GM21529 (cell line): ENCODE data around the gene SMR3A.

Experiments used
- ATAC-seq: cut with Tn5 transposase; IDR thresholded peaks from one replicate; pipeline ENCODE4 v1.9.1; 2021; ENCODE audit not compliant: unreplicated experiment

SMR3A gene

DNA sequence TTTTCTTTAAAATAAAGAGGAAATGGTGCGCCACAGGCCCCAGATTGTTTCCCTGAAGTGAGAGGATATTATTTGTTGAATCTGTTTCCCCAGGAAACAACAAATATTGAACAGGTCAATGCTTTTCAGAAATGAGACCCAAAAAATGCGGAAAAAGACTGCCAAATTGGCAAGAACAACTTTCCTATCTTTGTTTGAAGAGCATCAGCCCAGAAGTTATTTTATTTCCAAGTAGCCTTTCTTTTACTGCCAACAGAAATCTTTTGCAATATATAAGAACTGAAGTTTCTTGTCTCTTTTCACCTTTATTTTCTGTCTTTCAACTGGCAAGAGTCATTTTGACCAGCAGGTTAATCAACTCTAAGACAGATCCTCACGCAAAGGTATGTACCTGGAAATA, at the start of gene SMR3A:
Gene SMR3A (plus strand): TSS at position 301 of the 400 bp plus-strand sequence. CDS start 1,356 bp downstream, outside the sequence.
- no peak for ATAC-seq

DNA sequence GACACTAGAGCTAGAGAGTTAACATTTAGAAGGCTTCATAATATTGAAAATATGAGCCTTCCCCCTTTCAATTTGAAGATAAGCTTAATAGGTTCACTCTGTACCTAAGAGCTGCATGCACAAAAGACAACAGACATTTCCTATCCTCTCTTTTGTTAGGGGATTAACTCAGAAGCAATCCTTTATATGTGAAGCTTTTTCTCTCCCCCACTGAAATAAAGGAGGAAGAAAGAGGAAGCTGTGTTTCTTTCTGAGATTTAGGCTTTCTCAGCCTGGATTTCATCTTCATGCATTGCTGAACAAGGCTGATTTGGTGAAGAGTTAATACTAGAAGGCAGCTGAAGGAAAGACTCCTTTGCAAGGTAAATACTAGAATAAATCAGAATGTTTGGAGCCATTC, 46.8 kb upstream of the SMR3A start:
- no peak for ATAC-seq

DNA sequence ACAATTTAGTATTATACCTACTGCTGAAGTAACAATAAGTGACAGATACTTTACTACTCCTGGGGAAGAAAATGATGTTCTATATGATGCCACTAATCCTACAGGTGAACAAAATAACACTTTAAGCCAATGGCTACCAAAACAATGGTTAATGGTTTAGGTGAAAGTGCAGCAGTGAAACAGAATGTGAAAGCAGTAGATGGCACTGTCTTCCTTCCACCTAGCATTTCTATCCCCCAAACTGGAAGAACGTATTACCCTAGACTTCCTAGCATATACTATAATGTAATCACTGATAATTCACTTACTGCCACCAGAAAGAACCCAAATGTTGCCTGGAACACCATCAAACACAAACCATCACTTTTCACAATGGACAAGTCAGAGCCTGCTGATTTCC, 44.6 kb upstream of the SMR3A start:
- peak; percentile 64 for ATAC-seq

DNA sequence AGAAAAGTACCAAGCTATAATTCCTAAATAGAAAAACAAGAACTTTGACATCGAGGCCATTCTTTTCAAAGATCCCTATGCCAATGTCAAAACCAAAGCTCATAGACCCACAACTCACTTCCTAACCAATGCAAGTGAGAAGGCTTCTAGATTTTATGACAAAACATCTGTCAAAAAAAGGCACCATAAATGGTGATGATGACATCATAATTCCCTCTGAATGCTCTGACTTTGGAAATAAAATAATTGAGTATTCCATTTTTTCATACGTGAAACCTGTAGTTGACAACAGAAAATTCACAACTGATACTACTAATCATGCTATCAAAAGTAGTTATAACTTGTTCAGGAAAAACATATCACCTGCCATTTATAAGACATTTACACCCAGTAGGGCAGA, 34.5 kb upstream of the SMR3A start:
- ATAC-seq, result no peak

DNA sequence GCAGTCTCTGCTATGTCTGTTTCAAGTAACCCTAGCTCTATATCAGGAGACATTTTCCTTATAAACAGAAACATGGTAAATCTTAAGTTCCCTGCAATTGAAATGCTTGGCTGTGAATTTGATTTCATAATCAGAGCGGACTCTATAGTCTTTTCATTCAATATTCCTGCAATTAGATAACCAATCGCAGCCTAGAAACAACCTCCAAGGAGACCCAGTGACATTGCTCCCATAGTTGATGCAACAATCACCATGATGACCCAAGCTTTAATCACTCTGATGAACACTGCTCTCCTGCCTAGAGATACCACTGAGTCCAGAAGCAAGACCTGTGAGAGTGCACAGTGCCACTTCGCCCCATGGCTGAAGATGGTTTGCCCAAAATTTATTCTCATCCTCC, 25.9 kb upstream of the SMR3A start, which contains the start of gene CABS1:
Gene CABS1 (plus strand): TSS at position 301 of the 400 bp plus-strand sequence. CDS start 59 bp downstream, at position 360.
- ATAC-seq, result no peak

DNA sequence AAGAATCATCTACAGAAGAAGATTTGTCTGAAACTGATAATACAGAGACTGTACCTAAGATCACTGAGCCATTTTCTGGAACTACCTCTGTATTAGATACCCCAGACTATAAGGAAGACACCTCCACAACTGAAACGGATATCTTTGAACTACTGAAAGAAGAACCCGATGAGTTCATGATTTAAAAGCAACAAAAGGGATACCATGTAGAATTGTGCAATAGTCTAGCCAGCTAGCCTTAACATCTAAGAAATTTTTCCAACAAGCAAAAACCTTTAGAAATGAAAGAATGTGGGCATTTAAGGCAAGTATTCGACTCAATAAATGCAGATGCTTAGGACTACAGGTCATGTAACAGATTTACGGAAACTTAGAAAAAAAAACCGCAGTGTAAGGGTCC, 24.5 kb upstream of the SMR3A start:
- ATAC-seq, result no peak

DNA sequence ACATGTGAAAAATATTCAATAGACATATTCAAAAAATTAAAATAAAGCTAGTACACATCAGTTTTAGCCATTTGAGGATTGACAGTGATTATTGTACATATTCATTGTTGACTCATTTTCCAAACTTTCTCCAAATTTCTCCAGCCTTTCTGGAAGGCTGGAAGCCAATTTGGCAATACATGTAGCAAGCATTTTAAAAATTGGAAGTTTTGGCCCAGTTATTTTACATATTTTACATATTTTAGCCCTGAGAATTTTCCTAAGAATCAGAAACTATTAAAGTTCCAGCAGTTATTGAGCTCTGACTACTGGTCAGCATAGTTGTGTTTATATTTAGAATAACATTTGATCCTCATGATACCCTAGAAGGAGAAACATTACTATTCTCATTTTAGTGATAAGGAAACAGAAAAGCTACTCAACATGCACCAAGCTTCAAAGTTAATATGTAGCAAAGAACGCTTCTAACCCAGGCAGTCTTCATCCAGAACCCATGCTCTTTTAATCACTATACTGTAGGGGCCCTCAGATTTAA, 22.6 kb upstream of the SMR3A start:
- ATAC-seq, result no peak

DNA sequence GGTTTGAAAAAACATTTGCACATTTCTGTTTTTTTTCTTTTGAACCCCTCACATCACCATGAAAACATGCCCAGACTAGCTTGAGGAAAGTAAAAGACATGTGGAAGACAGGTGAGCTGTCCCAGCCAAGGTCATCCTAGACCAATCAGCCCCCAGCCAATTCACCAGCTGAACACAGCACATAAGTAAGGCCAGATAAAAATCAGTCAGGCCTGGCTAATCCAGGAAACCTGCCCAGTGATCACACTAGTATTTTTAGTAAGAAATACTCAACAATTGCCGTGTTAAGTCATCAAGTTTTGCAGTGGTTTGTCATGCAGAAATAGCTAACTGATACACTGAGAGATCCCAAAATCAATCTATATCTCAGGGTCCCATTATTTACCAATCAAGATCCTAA, 4.4 kb upstream of the SMR3A start:
- ATAC-seq, result no peak

DNA sequence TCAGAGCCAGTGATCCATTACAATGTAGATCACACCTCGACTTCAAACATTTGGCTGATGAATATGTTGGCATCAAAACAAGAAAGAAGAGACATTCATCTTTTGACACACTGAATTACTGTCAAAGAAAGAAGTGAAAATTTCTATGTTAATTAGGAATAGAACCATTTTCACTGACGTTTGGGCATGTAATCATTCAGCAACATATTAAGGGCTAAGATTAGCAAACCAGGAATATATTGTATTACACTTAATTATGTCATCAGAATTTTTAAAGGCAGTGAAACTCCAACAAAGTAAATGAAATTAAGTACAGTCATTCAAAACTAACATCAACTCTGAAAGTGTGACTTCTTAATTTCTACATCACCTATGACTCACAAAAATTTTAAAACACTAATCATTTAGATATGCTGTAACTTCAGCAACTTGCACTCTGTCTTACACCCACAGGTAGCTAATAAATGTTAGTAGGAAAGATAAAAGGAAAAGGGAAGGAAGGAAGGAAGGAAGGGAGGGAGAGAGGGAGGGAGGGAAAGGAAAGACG, 1.4 kb upstream of the SMR3A start:
- no peak for ATAC-seq

DNA sequence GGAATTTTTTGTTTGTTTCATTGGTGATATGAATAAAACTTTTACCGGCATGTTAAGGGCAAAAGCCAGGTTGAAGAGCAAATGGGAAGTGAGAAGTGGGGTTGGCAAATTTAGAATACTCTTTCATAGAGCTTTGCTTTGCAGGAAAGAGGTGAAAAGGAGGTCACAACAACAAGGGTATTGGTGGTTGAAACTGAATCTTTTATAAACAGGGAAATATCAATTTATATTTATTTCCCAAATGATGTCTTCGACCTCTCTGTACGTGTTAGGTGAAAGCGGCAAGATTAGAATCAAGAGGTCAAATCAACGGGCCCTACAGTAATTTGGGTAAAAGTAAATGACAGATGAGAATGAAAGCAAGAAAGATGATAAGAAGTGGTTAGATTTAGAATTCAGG, 3.4 kb downstream of the SMR3A start:
- no peak for ATAC-seq

DNA sequence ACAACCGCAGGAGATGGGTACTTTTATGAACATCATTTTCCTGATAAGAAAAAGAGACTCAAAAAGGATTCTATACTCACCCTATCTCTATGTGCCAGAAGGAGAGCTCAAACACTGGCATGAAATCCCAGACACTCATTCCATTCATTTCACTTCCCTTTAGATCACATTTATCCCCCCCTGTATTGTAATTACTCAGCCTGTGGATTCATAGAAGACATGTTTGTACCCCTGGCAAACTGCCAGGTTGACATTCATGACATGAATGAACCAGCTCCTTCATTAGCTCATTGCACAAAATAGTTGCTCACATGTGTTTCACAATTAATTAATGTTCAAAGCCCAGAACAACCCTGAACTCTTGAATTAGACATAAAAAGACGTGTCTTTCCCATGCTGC, 4.9 kb downstream of the SMR3A start:
- no peak for ATAC-seq

DNA sequence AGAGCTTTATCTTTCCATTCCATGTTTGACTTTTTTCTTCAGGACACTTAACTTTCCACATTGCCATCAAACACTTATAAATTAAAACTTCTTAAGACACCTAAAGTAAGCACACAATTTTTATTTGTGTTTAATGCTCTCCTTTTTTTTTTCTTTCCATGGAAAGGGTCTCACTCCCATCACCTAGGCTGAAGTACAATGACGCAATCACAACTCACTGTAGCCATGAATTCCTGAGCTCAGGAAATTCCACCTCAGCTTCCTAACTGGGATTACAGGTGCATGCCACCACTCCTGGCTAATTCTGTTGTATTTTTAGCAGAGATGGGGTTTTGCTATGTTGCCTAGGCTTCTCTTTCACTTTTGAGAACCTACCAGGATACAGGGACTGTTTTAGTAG, 7.3 kb downstream of the SMR3A start:
- ATAC-seq, result no peak

DNA sequence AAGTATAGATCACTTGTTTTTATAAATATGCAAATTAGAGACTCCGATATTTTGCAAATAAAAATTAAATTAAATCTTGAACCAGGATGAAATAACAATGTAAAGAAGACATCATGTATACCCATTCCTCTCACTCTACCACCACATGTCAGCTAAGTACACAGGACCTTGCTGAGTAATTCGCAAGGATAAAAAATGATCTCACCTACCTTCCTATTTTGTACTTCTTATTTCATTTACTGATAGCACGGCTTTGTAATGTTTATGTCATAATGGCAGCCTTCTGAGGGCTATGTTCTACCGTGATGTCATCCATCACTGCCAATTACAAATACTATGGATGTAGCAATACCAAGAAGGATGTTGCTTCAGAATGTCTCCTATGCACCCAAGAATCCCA, 11.4 kb downstream of the SMR3A start:
- ATAC-seq, result no peak

DNA sequence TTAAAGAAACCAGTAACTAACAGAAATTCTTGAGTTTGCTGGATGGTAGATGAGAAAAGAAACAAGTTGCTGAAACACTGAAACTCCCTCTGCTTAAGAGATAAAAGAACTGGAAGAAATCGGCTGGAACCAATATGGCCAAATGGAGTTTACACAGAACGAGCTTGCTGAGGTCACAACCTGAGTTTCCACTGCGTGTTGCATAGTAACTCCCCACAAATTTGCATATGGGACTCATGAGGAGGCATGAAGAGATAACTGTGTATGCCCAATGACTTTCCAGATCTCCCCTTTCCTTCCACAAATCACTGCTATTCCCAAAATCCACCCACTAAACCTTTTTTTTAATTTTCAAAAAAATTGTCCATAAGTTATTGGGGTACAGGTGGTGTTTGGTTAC, 12.2 kb downstream of the SMR3A start:
- no peak for ATAC-seq

DNA sequence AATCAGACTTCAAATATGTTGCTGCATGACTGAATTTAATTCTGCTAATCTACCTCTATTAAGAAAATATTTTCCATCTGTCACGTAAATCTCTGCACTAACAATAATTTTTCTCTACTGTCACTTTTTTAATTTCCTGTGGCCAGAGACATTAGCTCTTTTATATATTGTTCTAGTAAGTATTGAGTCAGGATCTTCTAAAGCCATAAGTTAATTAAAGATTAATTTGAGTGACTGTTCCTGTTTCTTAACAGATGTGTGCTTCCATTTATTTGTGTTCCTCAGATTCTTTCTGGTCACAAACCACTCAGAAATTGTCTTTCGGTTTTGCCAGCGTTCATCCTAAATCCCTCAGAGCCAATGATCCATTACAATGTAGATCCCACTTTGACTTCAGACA, 20.0 kb downstream of the SMR3A start:
- ATAC-seq, result no peak

DNA sequence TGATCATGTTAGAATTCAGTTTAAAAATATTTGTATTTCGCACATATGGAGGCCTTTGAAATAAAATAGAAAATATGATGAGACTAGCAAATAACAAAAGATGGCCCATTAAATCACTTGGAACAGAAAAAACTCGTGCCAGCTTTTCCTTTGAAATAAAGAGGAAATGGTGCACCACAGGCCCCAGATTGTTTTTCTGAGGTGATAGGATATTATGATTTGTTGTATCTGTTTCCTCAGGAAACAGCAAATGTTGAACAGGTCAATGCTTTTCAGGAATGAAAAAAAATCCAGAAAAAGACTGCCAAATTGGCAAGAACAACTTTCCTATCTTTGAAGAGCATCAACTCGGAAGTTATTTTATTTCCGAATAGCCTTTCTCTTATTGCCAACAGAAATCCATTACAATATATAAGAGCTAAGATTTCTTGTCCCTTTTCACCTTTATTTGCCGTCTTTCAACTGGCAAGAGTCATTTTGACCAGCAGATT, 22.2 kb downstream of the SMR3A start, which contains the start of gene SMR3B:
Gene SMR3B (plus strand): TSS at position 441 of the 491 bp plus-strand sequence. CDS start 1,380 bp downstream, outside the sequence.
- ATAC-seq, result no peak

DNA sequence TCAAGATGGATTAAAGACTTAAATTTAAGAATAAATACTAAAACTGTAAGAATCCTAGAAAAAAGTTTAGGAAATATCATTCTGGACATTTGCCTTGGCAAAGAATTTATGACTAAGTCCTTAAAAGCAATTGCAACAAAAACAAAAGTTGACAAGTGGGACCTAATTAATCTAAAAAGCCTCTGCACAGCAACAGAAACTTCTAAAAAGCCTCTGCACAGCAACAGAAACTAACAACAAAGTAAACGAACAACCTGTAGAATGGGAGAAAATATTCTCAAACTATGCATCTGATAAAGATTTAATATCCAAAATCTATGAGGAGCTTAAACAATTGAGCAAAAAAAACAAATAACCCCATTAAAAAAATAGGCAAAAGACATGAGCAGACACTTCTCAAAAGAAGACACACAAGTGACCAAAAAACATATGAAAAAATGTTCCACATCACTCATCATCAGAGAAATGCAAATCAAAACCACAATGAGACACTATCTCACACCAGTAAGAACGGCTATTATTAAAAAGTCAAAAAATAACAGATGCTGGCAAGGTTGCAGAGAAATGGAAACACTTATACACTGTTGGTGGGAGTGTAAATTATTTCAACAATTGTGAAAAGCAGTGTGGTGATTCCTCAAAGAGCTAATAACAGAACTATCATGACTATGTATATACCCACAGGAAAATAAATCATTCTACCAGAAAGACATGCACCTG, 31.7 kb downstream of the SMR3A start:
- ATAC-seq, result peak; percentile 53

DNA sequence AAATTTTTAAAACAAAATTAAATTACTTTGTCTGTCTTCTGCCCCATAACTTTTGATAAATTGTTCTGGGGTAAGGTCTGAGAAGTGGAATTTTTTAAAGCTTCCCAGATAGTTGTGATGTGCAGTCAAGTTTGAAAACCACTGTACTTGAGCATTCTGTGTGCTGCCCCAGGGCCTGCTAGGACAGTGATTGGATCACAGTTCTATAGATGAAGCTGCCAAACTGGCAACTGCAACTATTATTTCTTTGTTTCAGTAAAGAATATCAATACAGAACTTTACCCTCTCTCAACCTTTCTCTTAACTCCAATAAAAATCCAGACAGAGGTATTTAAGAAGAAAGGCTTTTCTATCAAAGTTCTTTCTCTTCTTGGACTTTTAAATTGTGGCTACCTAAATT, 37.0 kb downstream of the SMR3A start, which contains the start of gene OPRPN:
Gene OPRPN (plus strand): TSS at position 361 of the 400 bp plus-strand sequence. CDS start 1,346 bp downstream, outside the sequence.
- ATAC-seq, result no peak

DNA sequence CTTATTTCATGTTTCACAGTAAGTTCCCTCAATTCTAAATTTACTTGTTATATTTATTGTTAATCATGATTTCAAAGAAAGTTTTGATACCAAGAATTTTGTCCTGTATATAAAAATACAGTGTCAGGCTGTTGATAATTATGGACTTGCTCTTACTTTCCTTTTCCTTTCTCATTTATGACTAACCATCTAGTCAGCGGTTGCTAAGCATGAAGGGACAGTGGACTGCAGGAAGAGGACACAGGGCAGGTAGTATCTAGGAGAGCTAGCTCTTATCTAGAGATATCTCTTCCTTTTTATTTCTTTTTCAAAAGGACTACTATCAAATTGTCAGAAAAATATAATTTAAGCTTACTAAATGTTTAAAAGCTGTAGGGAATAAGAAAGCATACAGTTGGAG, 38.8 kb downstream of the SMR3A start:
- ATAC-seq, result no peak

DNA sequence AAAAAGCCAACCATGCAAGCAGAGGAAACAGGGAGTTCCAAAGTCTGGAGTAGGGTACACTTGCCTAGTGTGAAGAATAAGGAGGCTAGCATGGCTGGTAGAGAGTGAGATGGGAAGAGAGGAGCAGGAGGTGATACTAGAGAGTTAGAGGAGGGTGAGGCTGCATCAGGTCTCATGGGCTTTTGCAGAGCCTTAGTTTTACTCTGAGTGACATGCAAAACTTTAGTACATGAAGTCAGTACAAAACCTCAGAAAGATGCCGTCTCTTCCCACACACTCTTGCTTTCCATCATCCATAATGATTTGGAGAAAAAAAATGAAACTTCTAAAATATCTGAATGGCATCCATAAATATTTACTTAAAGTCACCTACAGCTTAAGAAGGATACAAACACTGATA, 42.2 kb downstream of the SMR3A start:
- peak; percentile 54 for ATAC-seq

DNA sequence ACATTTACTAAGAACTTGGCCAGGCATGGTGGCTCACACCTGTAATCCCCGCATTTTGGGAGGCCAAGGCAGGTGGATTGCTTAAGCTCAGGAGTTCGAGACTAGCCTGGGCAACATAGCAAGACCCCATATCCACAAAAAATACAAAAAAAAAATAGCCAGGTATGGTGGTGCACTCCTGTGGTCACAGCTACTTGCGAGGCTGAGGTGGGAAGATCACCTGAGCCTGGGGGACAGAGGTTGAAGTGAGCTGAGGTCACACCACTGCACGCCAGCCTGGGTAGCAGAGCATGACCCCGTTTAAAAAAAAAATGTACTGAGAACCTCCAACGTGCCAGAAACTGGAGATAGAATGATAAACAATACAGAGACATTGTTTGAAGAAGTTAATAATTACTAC, 45.2 kb downstream of the SMR3A start:
- ATAC-seq, result peak; percentile 58
